HL-60/S4 treated with retinoic acid at 250 ng/mL for 4 days and 3 days (cell line): ENCODE measurements around the gene MYCBPAP.
"Not testable (repeated sequence)": the region's sequence is repeated elsewhere in the genome, so short reads cannot be mapped to it uniquely, and the experiment has no call there.

ENCODE experiments used
- in situ Hi-C: fragments of 300-500 bp; cut with MboI; formaldehyde crosslinking; loops from 2 replicates; pipeline ENCODE4 v1.7.0; 2022; ENCODE audit warnings: low sequenced_read_pairs

Gene MYCBPAP

GRCh38 chr17:50471009-50471905 is 37.0 kb upstream of the MYCBPAP start:
- in situ Hi-C loops: no loop called here

- in situ Hi-C loops: no loop called here
Observed at GRCh38 chr17:50472286-50472685, 36.0 kb upstream of the MYCBPAP start.

- in situ Hi-C loops: not testable (repeated sequence)
Observed at GRCh38 chr17:50472761-50473161, 35.5 kb upstream of the MYCBPAP start.

GRCh38 chr17:50473901-50474300 is 34.3 kb upstream of the MYCBPAP start:
- in situ Hi-C loops: no loop called here

GRCh38 chr17:50474523-50474922 is 33.7 kb upstream of the MYCBPAP start:
- in situ Hi-C loops: no loop called here

GRCh38 chr17:50475362-50475761 is 32.9 kb upstream of the MYCBPAP start:
- in situ Hi-C loops: no loop called here

GRCh38 chr17:50475775-50476544 is 32.3 kb upstream of the MYCBPAP start:
- in situ Hi-C loops: not testable (repeated sequence)

GRCh38 chr17:50476545-50477315 is 31.5 kb upstream of the MYCBPAP start:
- in situ Hi-C loops: no loop called here

GRCh38 chr17:50477976-50478375 is 30.3 kb upstream of the MYCBPAP start:
- in situ Hi-C loops: no loop called here

GRCh38 chr17:50478391-50479381 is 29.6 kb upstream of the MYCBPAP start, which contains the start of gene RSAD1:
TSS of gene RSAD1 (plus strand) at chr17:50478860. CDS start at chr17:50478885, 25 bp downstream.
- in situ Hi-C loops: no loop called here

- in situ Hi-C loops: no loop called here
Observed at GRCh38 chr17:50479522-50480141, 28.6 kb upstream of the MYCBPAP start.

- in situ Hi-C loops: no loop called here
Observed at GRCh38 chr17:50480142-50480764, 28.0 kb upstream of the MYCBPAP start.

GRCh38 chr17:50480854-50481490 is 27.3 kb upstream of the MYCBPAP start:
- in situ Hi-C loops: no loop called here

- in situ Hi-C loops: no loop called here
Observed at GRCh38 chr17:50481648-50482047, 26.6 kb upstream of the MYCBPAP start.

- in situ Hi-C loops: no loop called here
Observed at GRCh38 chr17:50482110-50482509, 26.1 kb upstream of the MYCBPAP start.

- in situ Hi-C loops: no loop called here
Observed at GRCh38 chr17:50482516-50482915, 25.7 kb upstream of the MYCBPAP start.

GRCh38 chr17:50483266-50483665 is 25.0 kb upstream of the MYCBPAP start:
- in situ Hi-C loops: no loop called here

GRCh38 chr17:50484386-50485155 is 23.7 kb upstream of the MYCBPAP start:
- in situ Hi-C loops: no loop called here
